AG09309 (cell line): ENCODE results near the gene CDCA3.

Source experiments
- DNase-seq: peaks from one replicate; pipeline ENCODE4 v3.0.0-alpha.2; 2010; ENCODE audit warnings: low read depth
- H3K4me3 ChIP-seq: 2 replicates; pipeline ENCODE4 v1.5.1; 2011; ENCODE audit warnings: mild to moderate bottlenecking, low read depth, low read length, moderate library complexity; ENCODE audit not compliant: control insufficient read depth
- CTCF ChIP-seq: IDR thresholded peaks from 2 replicates; pipeline ENCODE4 v1.5.1; 2011; ENCODE audit warnings: mild to moderate bottlenecking, low read depth, low read length, inconsistent platforms; ENCODE audit not compliant: insufficient read depth, control insufficient read depth; ENCODE audit errors: missing control alignments

Gene CDCA3

GRCh38 chr12:6849976-6850560, 1.0 kb downstream of the CDCA3 start:
- peak overlapping the region; percentile 82 for H3K4me3 ChIP-seq
- TF ChIP-seq CTCF: no peak
- no peak for DNase-seq

GRCh38 chr12:6849427-6849826, 1.7 kb downstream of the CDCA3 start:
- DNase-seq: no peak
- TF ChIP-seq CTCF: no peak
- no peak overlapping the region for H3K4me3 ChIP-seq

- H3K4me3 ChIP-seq: no peak overlapping the region
- no peak for DNase-seq
- no peak for TF ChIP-seq CTCF
Observed at GRCh38 chr12:6847676-6848075, 3.4 kb downstream of the CDCA3 start.

GRCh38 chr12:6846316-6846869, 4.7 kb downstream of the CDCA3 start:
- TF ChIP-seq CTCF: no peak
- DNase-seq: no peak
- H3K4me3 ChIP-seq: no peak overlapping the region

GRCh38 chr12:6845395-6845794, 5.7 kb downstream of the CDCA3 start:
- no peak for TF ChIP-seq CTCF
- no peak for DNase-seq
- H3K4me3 ChIP-seq: no peak overlapping the region

- H3K4me3 ChIP-seq: no peak overlapping the region
- no peak for TF ChIP-seq CTCF
- DNase-seq: no peak
Observed at GRCh38 chr12:6843118-6843902, 7.8 kb downstream of the CDCA3 start.
